Thyroid gland (tissue), 4 donors: Measurements from ENCODE around the gene RGS1.

Experiments used
- POLR2A ChIP-seq, 2 donors: fragments of 450-650 bp; IDR thresholded peaks; one replicate each; pipeline ENCODE4 v1.6.1; 2017; ENCODE audit warnings: antibody characterized with exemption in 2 of 2, mild to moderate bottlenecking in 2 of 2, moderate library complexity in 1 of 2
- TF ChIP-seq, protein P1 (sequence below), 6 experiments: fragments of 200-600 bp in 3 of 6; fragments of 450-650 bp in 3 of 6; sonication (generic) in 3 of 6; IDR thresholded peaks; one replicate each; pipeline ENCODE4 v1.5.1; 2016 to 2019; ENCODE audit warnings: antibody characterized with exemption in 6 of 6, mild to moderate bottlenecking in 2 of 6, inconsistent platforms in 1 of 6, moderate library complexity in 1 of 6

DNA sequence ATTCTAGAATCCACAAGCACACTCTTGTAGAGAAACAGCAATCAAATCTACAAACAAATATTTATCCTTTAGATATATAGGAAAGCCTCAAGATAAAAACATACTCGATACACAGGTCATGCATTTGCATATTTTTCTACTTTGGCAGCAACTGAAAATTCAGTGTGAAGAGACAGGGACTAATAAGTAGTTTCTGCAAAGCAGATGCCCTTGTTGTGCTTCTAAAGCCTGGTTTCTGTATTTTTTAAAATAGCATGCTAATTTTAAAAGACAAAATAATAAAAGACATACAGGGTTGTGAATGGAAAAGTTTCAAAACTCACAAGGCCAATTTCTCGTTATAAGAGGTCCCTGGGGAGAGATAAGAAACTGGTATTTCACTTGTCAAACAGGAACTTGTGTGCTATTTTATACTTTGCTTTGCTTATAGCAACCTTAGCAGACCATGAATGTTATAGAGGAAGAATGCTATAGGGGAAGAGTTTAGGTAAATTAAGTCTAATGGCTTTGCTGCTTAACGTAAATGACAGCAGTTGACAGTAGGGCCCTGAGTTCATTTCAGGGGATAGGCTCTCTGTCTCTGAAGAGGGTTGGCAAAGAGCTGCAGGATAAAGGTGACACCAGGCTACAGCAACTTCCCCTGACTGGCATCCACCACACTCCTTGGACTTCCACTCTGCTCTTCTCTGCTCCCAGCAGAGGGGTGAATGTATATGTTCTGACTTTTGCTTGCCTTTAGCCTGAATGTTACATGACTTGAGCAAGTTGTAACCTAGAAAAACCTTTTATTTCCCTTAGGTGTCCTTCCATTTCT is 51.0 kb downstream of the RGS1 start:
- TF ChIP-seq, protein P1, sequence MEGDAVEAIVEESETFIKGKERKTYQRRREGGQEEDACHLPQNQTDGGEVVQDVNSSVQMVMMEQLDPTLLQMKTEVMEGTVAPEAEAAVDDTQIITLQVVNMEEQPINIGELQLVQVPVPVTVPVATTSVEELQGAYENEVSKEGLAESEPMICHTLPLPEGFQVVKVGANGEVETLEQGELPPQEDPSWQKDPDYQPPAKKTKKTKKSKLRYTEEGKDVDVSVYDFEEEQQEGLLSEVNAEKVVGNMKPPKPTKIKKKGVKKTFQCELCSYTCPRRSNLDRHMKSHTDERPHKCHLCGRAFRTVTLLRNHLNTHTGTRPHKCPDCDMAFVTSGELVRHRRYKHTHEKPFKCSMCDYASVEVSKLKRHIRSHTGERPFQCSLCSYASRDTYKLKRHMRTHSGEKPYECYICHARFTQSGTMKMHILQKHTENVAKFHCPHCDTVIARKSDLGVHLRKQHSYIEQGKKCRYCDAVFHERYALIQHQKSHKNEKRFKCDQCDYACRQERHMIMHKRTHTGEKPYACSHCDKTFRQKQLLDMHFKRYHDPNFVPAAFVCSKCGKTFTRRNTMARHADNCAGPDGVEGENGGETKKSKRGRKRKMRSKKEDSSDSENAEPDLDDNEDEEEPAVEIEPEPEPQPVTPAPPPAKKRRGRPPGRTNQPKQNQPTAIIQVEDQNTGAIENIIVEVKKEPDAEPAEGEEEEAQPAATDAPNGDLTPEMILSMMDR (IDR thresholded peaks at IDR 0.05) = no peak
- TF ChIP-seq POLR2A (IDR thresholded peaks at IDR 0.05) = no peak
